Measurements from ENCODE around the gene TEAD1.

DNA sequence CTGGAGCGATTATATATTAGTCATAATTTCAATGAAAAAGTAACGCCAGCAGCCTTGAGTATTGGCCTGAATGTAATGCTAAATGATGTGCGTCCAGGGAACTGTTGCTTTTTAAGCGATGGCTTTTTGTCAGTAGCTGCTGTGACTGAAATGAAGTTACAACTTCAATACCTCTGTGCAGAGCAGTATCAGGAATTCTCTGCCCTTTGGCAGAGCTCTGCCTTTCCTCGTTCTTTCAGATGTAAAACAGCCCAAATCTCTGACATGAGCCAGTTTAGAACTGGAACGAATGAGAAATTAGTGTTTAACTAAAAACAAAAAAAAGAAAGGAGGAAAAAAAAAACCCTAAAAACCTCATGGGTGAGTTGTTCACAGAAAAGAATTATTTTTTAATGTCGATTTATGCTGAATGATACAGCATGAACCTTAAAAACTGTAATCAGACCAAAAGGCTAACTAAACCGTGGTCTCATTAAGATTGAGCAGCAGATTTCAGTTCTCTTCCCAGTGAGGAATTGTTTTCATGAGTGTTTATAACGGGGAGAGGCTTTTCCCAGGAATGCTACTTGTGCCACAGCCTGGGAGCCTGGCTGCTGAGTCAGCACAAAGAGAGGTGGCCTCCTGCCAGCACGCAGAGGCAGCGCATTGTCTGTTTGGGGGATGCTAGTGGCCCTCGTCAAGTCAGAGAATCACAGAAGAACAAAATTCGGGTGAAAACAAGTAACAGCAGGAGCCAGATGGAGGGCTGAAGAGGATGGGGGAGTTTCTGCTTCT is 188.7 kb downstream of the TEAD1 start:
- no peak for TF ChIP-seq CTCF (IDR thresholded peaks at IDR 0.05)
- TF ChIP-seq POLR2A (IDR thresholded peaks at IDR 0.05), result no peak
